B cell (primary cell): ENCODE results near the gene GRP. TPM values are rescaled to one million over a fixed set of nuclear protein-coding genes. Genes with fewer than 3 reads are reported as not detected.

Experiments
- ATAC-seq: fragments of 200-7000 bp; cut with Tn5 transposase; one replicate; pipeline ENCODE4 v1.10.0; 2021; ENCODE audit warnings: low read depth, mild to moderate bottlenecking, moderate number of reproducible peaks, moderate library complexity
- CTCF ChIA-PET: fragments of 350-600 bp; sonication (Branson Sonifier 250); formaldehyde crosslinking; loops from one replicate; lab custom pipeline; 2021; ENCODE audit warnings: antibody characterized with exemption, inconsistent platforms; lab: Charles Lee
- POLR2A ChIA-PET: fragments of 350-600 bp; sonication (Branson Sonifier 250); formaldehyde crosslinking; loops from one replicate; lab custom pipeline; 2021; ENCODE audit warnings: antibody characterized with exemption; lab: Charles Lee
- DNase-seq: peaks from one replicate; pipeline ENCODE4 v3.0.0; 2013
- H2AFZ ChIP-seq: 2 replicates; pipeline ENCODE4 v1.6.1; 2012; ENCODE audit warnings: mild to moderate bottlenecking, low read depth, low read length; ENCODE audit not compliant: insufficient read depth, poor library complexity, severe bottlenecking
- H3K27ac ChIP-seq, 2 donors: 1 replicate in 1 of 2; 2 replicates in 1 of 2; pipeline ENCODE4 v1.5.1; 2012 to 2013; ENCODE audit warnings: low read length in 2 of 2, mild to moderate bottlenecking in 2 of 2, moderate library complexity in 1 of 2
- H3K27me3 ChIP-seq, 4 experiments: fragments of 200-600 bp in 1 of 4; sonication (generic) in 1 of 4; replicated peaks in 1 of 4; 1 replicate in 2 of 4; 2 replicates in 2 of 4; pipeline versions ENCODE4 v1.6.1 to v1.7.0; 2013 to 2016; ENCODE audit warnings: low read length in 3 of 4, mild to moderate bottlenecking in 2 of 4, mixed read lengths in 1 of 4, moderate library complexity in 1 of 4; ENCODE audit not compliant: insufficient read depth in 4 of 4, control insufficient read depth in 3 of 4; ENCODE audit errors: control extremely low read depth in 1 of 4
- H3K36me3 ChIP-seq, 2 experiments: replicated peaks in 1 of 2; 1 replicate in 1 of 2; 2 replicates in 1 of 2; pipeline versions ENCODE4 v1.6.1 to v1.7.1; 2013; ENCODE audit warnings: low read length in 1 of 2; ENCODE audit not compliant: insufficient read depth in 2 of 2, control insufficient read depth in 1 of 2; ENCODE audit errors: control extremely low read depth in 1 of 2, extremely low read depth in 1 of 2
- H3K4me1 ChIP-seq, 2 donors: fragments of 200-600 bp in 1 of 2; sonication (generic) in 1 of 2; 1 replicate in 1 of 2; 2 replicates in 1 of 2; pipeline versions ENCODE4 v1.5.1 to v1.6.1; 2013 to 2017; ENCODE audit warnings: low read length in 2 of 2; ENCODE audit not compliant: control insufficient read depth in 2 of 2, insufficient read depth in 2 of 2
- H3K4me2 ChIP-seq: replicated peaks from 2 replicates; pipeline ENCODE3; 2012; ENCODE audit warnings: mild to moderate bottlenecking, low read depth, low read length; ENCODE audit not compliant: poor library complexity, severe bottlenecking
- H3K4me3 ChIP-seq, 5 experiments: fragments of 200-600 bp in 1 of 5; sonication (generic) in 1 of 5; 1 replicate in 3 of 5; 2 replicates in 2 of 5; pipeline versions ENCODE4 v1.5.1 to v1.7.0; 2011 to 2016; ENCODE audit warnings: low read length in 4 of 5, mild to moderate bottlenecking in 4 of 5, low read depth in 2 of 5, control low read depth in 1 of 5, moderate library complexity in 1 of 5; ENCODE audit not compliant: insufficient read depth in 1 of 5; ENCODE audit errors: control extremely low read depth in 1 of 5, extremely low read depth in 1 of 5
- H3K79me2 ChIP-seq: fragments of 200-600 bp; sonication (generic); one replicate; pipeline ENCODE4 v1.6.0; 2016; ENCODE audit warnings: low read length; ENCODE audit not compliant: control insufficient read depth, insufficient read depth
- H3K9ac ChIP-seq: fragments of 200-600 bp; sonication (generic); 2 replicates; pipeline ENCODE4 v1.6.1; 2017; ENCODE audit warnings: mild to moderate bottlenecking, low read length, moderate library complexity
- H3K9me3 ChIP-seq, 3 donors: one replicate each; pipeline versions ENCODE4 v1.6.1 to v1.7.1; 2013; ENCODE audit warnings: low read length in 2 of 3; ENCODE audit not compliant: control insufficient read depth in 2 of 3, insufficient read depth in 1 of 3; ENCODE audit errors: control extremely low read depth in 1 of 3
- H4K20me1 ChIP-seq: 2 replicates; pipeline ENCODE4 v1.6.0; 2012; ENCODE audit warnings: mild to moderate bottlenecking, low read length; ENCODE audit not compliant: insufficient read depth, control insufficient read depth, poor library complexity, severe bottlenecking
- H3K27ac Mint-ChIP-seq: one replicate; pipeline ENCODE4 v1.8.0; 2021; ENCODE audit warnings: mixed read lengths
- H3K27me3 Mint-ChIP-seq: one replicate; pipeline ENCODE4 v1.8.0; 2021; ENCODE audit warnings: mixed read lengths
- H3K4me1 Mint-ChIP-seq: one replicate; pipeline ENCODE4 v1.8.0; 2021; ENCODE audit warnings: mixed read lengths
- H3K4me3 Mint-ChIP-seq: one replicate; pipeline ENCODE4 v1.8.0; 2021; ENCODE audit warnings: mixed read lengths
- H3K9me3 Mint-ChIP-seq: one replicate; pipeline ENCODE4 v1.8.0; 2022; ENCODE audit warnings: mixed read lengths; ENCODE audit not compliant: insufficient read depth
- EZH2 ChIP-seq: IDR thresholded peaks from 2 replicates; pipeline ENCODE4 v1.6.1; 2012; ENCODE audit warnings: borderline replicate concordance, low read depth, mild to moderate bottlenecking, moderate library complexity, low read length; ENCODE audit not compliant: insufficient read depth, poor library complexity, severe bottlenecking
- WGBS: methylation state at CpG from one replicate; pipeline ENCODE4 v1.1.5; 2013; ENCODE audit warnings: missing lambda C conversion rate; ENCODE audit not compliant: insufficient coverage; 5-methylcytosine and 5-hydroxymethylcytosine counted together
- intact Hi-C: fragments of 100-400 bp; cut with micrococcal nuclease; formaldehyde crosslinking; loops from one replicate; pipeline ENCODE4 v1.10.0; 2022
- polyA plus RNA-seq: library from polyadenylated mRNA; depleted of rRNA; stranded (reverse); fragments of >200 nt; gene quantifications from 2 replicates; pipeline ENCODE4 v1.2.3, GENCODE V29; 2012
- total RNA-seq, 2 donors: library from RNA; stranded (reverse); fragments of 120-200 nt in 1 of 2; gene quantifications; 1 replicate in 1 of 2; 2 replicates in 1 of 2; pipeline versions ENCODE4 v1.2.3 to v1.2.4, GENCODE V29; 2013 to 2022
- TF ChIP-seq, protein P1 (sequence below): fragments of 200-600 bp; IDR thresholded peaks from one replicate; pipeline ENCODE4 v1.8.0; 2022; ENCODE audit warnings: antibody characterized with exemption, mild to moderate bottlenecking

Gene GRP
- total and polyA plus RNA-seq, 2 donors (not counting 1 experiment from before 2014, with no cell fraction given), result not detected

DNA sequence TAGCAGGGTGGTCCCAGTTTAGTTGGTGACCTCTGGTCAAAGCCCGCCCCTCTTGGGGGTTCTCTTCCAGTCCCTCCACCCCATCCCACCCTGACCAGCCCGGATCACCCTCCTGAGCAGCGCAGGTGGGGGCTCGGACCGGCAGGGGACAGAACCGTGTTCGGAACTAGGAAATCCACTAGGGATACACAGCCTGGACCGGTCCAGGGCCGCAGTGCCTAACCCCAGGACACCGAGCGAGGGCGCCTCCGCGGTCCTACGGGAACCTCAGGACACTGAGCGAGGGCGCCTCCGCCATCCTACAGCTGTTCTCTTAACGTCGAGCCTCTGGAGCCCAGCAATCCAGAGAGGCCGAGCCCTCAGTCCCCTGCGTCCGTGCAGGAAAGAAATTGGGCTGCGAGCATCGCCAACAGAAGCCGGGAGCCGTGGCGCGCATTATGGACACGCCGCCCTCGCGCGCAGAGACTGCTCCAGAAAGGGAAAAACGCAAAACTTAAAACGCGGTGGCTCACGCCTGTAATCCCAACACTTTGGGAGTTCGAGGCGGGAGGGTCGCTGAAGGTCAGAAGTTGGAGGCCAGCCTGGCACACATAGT, 44.8 kb downstream of the GRP start:
- peaks cover 0 to 42% (median 0%) of the 10 kb centered on the region in 3 donors for H3K9me3 ChIP-seq
- POLR2A ChIA-PET, result no interaction called here
- no peak for TF ChIP-seq EZH2
- TF ChIP-seq, protein P1, sequence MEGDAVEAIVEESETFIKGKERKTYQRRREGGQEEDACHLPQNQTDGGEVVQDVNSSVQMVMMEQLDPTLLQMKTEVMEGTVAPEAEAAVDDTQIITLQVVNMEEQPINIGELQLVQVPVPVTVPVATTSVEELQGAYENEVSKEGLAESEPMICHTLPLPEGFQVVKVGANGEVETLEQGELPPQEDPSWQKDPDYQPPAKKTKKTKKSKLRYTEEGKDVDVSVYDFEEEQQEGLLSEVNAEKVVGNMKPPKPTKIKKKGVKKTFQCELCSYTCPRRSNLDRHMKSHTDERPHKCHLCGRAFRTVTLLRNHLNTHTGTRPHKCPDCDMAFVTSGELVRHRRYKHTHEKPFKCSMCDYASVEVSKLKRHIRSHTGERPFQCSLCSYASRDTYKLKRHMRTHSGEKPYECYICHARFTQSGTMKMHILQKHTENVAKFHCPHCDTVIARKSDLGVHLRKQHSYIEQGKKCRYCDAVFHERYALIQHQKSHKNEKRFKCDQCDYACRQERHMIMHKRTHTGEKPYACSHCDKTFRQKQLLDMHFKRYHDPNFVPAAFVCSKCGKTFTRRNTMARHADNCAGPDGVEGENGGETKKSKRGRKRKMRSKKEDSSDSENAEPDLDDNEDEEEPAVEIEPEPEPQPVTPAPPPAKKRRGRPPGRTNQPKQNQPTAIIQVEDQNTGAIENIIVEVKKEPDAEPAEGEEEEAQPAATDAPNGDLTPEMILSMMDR, result no peak
- H3K36me3 ChIP-seq, result no peaks in the 10 kb centered on the region
- Mint-ChIP-seq H3K27me3 (peaks cover 61% of the 10 kb centered on the region), H3K4me1 (peaks cover 29% of the 10 kb centered on the region), H3K4me3 (peak overlapping the region; percentile 69), H3K9me3 (no peaks in the 10 kb centered on the region), H3K27ac (no peak overlapping the region)
- peaks cover 36 to 42% of the 10 kb centered on the region in 2 donors for H3K4me1 ChIP-seq
- CTCF ChIA-PET, result interaction anchor here (1.3 kb wide), 1 partner anchor 13 kb away, joined by 3 read pairs; no protein-coding TSS in a partner anchor
- no peaks in the 10 kb centered on the region for H4K20me1 ChIP-seq
- 15% methylated on average over 41 of the region's 41 CpGs for WGBS
- no peak for ATAC-seq
- peak overlapping the region; percentile 65 for H3K4me2 ChIP-seq
- peaks cover 0 to 71% (median 48%) of the 10 kb centered on the region in 4 experiments for H3K27me3 ChIP-seq
- H3K4me3 ChIP-seq, result peak overlapping the region in 3 of 5 experiments; percentile 21 to 54 (median 42)
- H3K79me2 ChIP-seq, result no peaks in the 10 kb centered on the region
- no peak for DNase-seq
- peak overlapping the region; percentile 51 for H2AFZ ChIP-seq
- intact Hi-C loops, result no loop called here
- no peak overlapping the region for H3K27ac ChIP-seq
- peak overlapping the region; percentile 42 for H3K9ac ChIP-seq
